Glomerular visceral epithelial cell (primary cell): ENCODE data around the gene SLC22A14.
"Not testable (repeated sequence)": the region's sequence is repeated elsewhere in the genome, so short reads cannot be mapped to it uniquely, and the experiment has no call there.

ENCODE experiments used
- DNase-seq: peaks from one replicate; pipeline ENCODE4 v3.0.0-alpha.2; 2016; ENCODE audit errors: extremely low spot score

The SLC22A14 gene

GRCh38 chr3:38313695-38314094, 31.6 kb downstream of the SLC22A14 start:
- DNase-seq: no peak

DNA sequence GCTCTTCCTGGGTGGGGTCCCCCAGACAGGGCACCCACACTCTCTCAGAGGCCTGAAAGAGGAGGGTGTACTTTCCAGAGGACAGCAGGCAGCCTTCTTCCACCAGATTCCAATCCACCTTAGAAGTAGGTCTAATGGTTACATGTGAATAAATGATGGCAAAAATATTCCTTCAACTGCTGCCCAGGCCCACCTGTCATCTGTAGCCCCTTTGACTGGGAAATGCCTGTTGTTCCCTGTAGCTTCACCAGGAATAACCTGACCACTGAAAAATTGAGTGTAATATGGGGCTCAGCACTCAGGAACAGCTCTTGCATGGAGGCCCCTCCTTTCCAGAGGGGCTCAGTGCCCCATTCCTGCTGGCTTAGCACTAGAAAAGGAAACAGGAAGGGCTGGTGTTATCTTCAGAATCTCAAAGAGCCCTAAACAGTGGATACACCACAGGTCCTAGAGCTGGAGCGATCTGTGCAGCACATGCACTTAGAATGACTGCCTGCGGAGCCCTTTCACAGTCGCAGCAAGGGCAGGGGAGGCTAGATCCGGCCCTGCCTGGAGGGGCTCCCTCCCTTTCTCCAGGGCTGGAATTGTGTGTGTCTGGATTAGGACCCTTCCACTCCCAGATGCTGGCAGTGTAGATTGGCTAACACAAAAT, 32.1 kb downstream of the SLC22A14 start:
- DNase-seq: no peak

- DNase-seq: no peak
Measured at GRCh38 chr3:38314764-38315487, 32.8 kb downstream of the SLC22A14 start.

DNA sequence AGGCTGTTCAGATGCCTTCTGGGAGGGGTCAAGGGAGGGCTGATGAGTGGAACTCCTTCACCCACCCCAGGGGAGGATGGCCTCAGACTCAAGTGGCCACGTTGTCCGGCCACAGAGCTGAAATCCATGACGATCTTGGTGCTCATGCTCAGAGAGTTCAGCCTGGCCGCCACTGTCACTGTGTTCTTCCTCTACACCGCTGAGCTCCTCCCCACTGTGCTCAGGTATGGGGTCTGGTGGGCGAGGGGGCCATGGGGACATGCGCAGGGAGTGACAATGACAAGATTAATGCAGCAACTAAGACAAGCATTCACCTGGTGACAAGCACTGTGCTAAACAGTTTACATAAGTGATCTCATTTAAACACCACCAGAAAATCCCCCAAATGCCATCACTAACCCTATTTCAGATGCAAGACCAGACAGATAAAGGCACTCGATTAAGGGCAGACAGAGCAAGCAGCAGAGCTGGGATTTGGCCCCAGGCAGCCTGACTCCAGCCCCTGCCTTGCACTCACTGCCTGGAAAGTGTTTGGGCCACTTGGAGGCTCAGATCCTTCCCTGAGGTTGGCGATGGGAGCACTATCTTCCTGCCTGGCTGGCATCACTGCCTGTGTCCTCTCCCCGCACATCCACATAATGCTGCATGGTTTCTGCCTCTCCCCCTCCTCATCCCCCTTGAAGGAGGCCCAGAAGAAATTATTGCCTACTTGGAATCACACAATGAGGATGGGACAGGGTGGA, 33.6 kb downstream of the SLC22A14 start:
- no peak for DNase-seq

DNA sequence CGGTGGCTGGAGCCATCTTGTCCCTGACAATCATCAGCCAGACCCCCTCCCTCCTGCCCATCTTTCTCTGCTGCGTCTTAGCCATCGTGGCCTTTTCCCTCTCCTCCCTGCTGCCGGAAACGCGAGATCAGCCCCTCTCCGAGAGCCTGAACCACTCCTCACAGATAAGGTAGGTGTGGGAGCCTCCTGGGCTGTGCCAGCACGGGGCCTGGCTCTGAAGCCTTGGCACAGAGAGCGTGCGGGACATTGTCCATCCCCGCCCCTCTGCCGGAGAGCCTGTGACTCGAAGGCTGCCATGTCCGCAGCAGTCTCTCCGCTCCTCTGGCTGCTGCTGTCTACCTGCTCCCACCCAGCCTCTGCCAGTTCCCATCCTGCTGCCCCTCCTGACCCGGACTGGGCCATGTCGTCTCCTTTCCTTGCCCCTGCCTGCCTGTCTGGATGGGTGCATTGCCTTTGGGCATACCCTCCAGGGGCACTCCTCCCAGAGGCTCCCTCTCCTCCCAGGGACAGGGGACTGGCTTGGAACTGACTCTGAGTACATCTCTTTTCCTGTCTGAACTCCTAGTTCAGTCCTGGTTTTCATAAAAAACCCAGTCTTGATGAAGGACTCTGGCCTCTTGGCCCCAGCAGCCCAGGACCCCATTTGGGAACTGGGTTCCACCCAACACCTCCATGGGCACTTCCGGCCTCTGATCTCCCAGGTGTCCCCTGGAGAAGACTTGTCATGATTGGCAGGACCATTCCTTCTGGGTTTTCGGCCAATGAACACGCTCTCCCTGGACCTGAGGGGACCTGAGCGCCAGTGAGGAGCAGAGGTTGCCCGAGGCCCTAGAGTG, 34.5 kb downstream of the SLC22A14 start:
- no peak for DNase-seq

DNA sequence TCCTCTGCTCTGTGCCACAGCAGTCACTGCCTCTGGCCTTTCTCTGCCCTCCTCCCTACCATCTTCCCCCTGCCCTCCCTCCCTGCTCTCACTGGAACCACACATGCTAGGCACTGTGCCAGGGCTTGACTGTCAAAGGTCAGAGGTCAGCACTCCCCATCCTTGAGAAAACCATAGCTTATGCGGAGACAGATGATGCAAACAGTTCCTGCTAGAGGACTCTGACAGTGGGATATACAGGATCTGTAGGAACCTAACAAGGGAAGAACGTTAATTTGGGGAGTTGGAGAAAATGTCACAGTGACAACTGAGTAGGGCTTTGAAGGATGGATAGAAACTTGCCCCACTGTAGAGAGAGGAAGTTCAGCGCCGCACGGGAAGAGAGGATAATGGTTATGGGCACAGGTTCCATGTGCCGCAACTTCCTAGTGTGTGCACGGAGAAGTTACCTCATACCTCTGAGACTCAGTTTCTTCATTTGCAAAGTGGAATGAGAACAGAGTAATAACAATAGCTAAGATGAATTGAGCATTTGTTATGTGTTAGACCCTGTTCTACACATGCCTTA, 35.2 kb downstream of the SLC22A14 start:
- DNase-seq: no peak

DNA sequence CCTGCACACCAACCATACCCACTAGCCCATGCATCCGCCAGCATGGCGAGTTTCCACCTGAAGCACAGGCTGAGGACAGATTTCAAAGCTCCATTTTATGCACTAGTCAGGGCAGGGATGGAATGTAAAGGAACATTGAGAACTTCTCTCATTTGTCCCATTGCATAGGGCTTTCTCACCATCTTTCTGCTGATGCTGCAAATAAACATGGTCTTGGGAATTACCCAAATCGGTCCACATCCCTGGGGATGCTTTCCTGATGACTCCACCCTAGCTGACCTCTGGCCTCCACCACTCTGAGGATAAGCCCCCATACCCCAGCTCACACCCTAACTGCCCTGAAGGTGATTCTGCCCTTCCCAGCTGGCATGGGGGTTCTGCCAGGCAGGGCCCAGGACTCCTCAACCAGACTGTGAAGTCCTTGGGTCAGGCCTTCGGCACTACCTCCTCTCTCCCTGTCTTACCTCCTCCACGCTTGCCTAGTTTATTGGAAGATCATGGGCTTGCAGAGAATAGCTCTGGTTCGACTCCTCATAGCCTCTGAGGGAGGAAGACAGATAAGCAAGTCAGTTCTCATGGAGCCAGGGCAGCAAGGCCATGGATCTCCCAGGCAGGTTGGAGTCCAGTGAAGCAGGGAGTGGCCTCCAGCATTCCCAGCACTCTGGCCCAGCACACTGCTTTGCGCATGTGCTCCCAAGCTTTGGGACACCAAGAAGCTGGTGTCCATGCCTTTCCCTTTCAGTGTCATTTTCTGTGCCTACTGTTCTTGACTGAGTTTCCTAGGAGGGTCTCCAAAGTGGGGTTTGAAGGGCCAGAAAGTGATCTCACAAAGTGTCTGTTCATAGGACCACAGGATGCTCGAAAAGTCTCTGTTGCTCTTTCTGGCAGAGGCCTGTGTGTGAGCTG, 36.9 kb downstream of the SLC22A14 start:
- DNase-seq: no peak

GRCh38 chr3:38320638-38321037, 38.5 kb downstream of the SLC22A14 start:
- not testable (repeated sequence) for DNase-seq

DNA sequence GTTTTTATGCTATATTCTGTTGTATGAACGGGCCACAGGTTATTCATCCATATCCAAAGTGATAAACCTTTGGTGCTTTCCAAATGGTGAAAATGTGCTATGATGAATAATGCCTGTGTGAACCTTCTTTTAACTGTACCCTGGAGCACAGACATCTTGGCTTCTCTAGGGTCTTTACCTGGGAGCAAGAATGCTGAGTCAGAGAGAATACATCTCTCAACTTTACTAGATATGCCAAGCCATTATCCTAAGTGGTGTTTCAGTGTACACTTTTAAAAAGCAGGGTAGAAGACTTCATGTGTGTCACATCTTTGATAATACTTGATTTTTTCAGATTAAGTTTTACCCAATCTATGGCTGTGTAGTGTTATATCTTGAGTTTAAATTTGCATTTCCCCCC, 41.0 kb downstream of the SLC22A14 start:
- no peak for DNase-seq

GRCh38 chr3:38325256-38325655, 43.2 kb downstream of the SLC22A14 start:
- no peak for DNase-seq

DNA sequence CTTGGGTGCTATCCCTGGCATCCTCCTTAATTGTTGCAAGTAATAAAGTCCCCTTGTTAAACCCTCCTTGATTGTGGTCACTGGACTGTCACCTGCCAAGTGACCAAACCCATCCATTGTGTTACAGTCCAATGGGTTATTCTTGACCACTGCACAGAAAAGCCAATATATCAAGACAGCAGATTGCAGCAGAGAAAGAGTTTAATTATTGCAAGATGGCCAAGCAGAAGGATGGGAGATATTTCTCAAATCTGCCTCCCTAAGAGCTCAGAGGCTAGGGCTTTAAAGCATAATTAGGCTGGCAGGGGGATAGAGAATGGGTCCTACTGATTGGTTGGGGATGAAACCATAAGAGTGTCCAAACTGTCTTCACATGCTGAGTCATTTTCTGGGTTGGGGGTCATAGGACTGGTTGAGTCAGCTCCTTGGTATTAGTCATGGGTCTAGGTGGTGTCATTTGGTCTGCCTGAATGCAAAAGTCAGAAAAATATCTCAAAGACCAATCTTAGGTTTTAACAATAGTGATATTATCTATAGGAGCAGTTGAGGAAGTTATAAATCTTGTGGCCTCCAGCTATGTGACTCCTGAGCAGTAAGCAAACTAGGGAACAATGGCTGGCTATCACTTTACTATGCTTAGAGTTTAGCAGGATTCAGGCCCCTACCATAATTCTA, 45.4 kb downstream of the SLC22A14 start:
- DNase-seq: no peak

GRCh38 chr3:38331257-38332022, 49.3 kb downstream of the SLC22A14 start:
- DNase-seq: no peak

- DNase-seq: no peak
Measured at GRCh38 chr3:38332201-38332600, 50.1 kb downstream of the SLC22A14 start.

GRCh38 chr3:38334142-38335055, 52.3 kb downstream of the SLC22A14 start:
- DNase-seq: peak; percentile 33

DNA sequence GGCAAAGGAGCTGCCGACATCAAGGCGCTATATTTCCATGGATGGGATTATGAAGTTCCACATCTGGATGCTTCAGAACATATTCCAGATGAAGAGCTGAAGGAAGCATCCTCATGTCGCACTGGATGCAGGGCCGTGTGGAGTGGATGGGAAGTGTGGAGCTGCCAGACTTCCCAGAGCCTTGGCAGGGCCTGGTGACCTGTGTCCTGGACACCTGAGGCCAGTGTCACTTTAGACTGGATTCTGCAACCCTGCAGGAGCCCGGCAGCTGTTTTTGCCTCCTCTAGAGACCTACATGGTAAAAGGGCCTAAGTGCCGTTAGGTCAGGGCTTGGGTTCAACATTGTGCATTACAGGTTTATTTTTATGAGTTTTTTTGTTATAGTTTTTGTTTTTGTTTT, 53.2 kb downstream of the SLC22A14 start:
- no peak for DNase-seq

GRCh38 chr3:38337703-38338102, 55.6 kb downstream of the SLC22A14 start:
- DNase-seq: no peak

- DNase-seq: no peak
Measured at GRCh38 chr3:38343797-38344594, 61.9 kb downstream of the SLC22A14 start.
